GM12878 (cell line): ENCODE results near the gene AJM1.

Experiments used
- CREB1 ChIP-seq: IDR thresholded peaks from 2 replicates; pipeline ENCODE4 v1.6.1; 2012; ENCODE audit warnings: low read depth, mild to moderate bottlenecking, inconsistent platforms
- NR2C2 ChIP-seq: IDR thresholded peaks from 2 replicates; pipeline ENCODE4 v1.6.1; 2011; ENCODE audit warnings: borderline replicate concordance, low read depth; ENCODE audit not compliant: control insufficient read depth, insufficient read length
- POLR2AphosphoS5 ChIP-seq: IDR thresholded peaks from 2 replicates; pipeline ENCODE4 v1.6.1; 2011; ENCODE audit warnings: mild to moderate bottlenecking, low read length, inconsistent platforms
- RELA ChIP-seq: fragments of 450-650 bp; IDR thresholded peaks from 2 replicates; pipeline ENCODE4 v1.8.0; 2014; ENCODE audit warnings: borderline replicate concordance; ENCODE audit not compliant: partially characterized antibody
- TCF7 ChIP-seq: IDR thresholded peaks from 2 replicates; pipeline ENCODE4 v1.6.1; 2014; ENCODE audit warnings: antibody characterized with exemption, borderline replicate concordance
- TF ChIP-seq, protein P1 (sequence below), 3 experiments: IDR thresholded peaks in 2 of 3; conservative IDR thresholded peaks in 1 of 3; 2 replicates each; pipeline ENCODE4 v1.5.1; 2011; ENCODE audit warnings: low read depth in 3 of 3, low read length in 3 of 3, mild to moderate bottlenecking in 3 of 3, control low read depth in 2 of 3, moderate library complexity in 2 of 3, inconsistent platforms in 1 of 3, mixed read lengths in 1 of 3; ENCODE audit not compliant: control insufficient read depth in 2 of 3, insufficient read depth in 1 of 3; ENCODE audit errors: extremely low read depth in 1 of 3
- TF ChIP-seq, protein P2 (sequence below): fragments of 450-650 bp; IDR thresholded peaks from 2 replicates; pipeline ENCODE4 v1.6.1; 2017; ENCODE audit warnings: mild to moderate bottlenecking, moderate library complexity
- TF ChIP-seq, protein P3 (sequence below): fragments of 450-650 bp; IDR thresholded peaks from 2 replicates; pipeline ENCODE4 v1.6.1; 2017; ENCODE audit warnings: mild to moderate bottlenecking, moderate library complexity

DNA sequence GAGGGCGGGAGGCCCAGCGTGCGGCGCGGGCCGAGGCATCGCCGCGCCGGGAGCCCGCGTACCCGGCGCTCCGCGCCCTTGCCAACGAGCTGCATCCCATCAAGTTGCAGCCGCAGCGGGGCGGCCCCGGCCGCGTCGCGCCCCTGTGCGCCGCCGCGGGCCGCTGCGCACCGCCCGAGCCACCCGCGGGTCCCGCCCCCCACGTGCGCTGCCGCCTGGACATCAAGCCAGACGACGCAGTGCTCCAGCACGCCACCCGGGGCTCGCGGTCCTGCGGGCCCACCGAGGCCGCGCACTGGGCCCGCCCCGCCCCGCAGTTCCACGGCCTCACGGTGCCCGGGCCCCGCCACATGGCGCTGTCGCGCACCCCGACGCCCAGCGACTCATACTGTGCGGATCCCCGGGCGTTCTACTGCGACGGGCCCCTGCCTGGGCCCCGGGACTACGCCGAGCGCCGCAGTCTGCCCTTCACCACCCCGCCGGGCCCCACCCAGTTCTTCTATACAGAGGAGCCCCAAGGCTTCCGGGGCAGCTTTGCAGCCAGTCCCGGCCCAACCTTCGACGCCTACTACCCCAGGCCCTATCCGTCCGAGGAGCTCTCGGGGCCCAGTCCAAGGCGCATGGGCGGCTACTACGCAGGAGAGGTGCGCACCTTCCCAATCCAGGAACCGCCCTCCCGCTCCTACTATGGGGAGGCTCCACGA, 2.6 kb downstream of the AJM1 start:
- no peak for TF ChIP-seq TCF7
- TF ChIP-seq, protein P1, sequence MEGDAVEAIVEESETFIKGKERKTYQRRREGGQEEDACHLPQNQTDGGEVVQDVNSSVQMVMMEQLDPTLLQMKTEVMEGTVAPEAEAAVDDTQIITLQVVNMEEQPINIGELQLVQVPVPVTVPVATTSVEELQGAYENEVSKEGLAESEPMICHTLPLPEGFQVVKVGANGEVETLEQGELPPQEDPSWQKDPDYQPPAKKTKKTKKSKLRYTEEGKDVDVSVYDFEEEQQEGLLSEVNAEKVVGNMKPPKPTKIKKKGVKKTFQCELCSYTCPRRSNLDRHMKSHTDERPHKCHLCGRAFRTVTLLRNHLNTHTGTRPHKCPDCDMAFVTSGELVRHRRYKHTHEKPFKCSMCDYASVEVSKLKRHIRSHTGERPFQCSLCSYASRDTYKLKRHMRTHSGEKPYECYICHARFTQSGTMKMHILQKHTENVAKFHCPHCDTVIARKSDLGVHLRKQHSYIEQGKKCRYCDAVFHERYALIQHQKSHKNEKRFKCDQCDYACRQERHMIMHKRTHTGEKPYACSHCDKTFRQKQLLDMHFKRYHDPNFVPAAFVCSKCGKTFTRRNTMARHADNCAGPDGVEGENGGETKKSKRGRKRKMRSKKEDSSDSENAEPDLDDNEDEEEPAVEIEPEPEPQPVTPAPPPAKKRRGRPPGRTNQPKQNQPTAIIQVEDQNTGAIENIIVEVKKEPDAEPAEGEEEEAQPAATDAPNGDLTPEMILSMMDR (IDR thresholded peaks at IDR 0.05 in 2 of 3, conservative IDR thresholded peaks at IDR 0.05 in 1 of 3; ENCODE audit: control insufficient read depth in 2 of 3, extremely low read depth in 1 of 3, insufficient read depth in 1 of 3, low read depth in 3 of 3, low read length in 3 of 3) = no peak
- no peak for TF ChIP-seq POLR2AphosphoS5
- no peak for TF ChIP-seq CREB1
- TF ChIP-seq, protein P2, sequence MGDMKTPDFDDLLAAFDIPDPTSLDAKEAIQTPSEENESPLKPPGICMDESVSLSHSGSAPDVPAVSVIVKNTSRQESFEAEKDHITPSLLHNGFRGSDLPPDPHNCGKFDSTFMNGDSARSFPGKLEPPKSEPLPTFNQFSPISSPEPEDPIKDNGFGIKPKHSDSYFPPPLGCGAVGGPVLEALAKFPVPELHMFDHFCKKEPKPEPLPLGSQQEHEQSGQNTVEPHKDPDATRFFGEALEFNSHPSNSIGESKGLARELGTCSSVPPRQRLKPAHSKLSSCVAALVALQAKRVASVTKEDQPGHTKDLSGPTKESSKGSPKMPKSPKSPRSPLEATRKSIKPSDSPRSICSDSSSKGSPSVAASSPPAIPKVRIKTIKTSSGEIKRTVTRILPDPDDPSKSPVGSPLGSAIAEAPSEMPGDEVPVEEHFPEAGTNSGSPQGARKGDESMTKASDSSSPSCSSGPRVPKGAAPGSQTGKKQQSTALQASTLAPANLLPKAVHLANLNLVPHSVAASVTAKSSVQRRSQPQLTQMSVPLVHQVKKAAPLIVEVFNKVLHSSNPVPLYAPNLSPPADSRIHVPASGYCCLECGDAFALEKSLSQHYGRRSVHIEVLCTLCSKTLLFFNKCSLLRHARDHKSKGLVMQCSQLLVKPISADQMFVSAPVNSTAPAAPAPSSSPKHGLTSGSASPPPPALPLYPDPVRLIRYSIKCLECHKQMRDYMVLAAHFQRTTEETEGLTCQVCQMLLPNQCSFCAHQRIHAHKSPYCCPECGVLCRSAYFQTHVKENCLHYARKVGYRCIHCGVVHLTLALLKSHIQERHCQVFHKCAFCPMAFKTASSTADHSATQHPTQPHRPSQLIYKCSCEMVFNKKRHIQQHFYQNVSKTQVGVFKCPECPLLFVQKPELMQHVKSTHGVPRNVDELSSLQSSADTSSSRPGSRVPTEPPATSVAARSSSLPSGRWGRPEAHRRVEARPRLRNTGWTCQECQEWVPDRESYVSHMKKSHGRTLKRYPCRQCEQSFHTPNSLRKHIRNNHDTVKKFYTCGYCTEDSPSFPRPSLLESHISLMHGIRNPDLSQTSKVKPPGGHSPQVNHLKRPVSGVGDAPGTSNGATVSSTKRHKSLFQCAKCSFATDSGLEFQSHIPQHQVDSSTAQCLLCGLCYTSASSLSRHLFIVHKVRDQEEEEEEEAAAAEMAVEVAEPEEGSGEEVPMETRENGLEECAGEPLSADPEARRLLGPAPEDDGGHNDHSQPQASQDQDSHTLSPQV = no peak
- TF ChIP-seq NR2C2 = no peak
- no peak for TF ChIP-seq RELA
- TF ChIP-seq, protein P3, sequence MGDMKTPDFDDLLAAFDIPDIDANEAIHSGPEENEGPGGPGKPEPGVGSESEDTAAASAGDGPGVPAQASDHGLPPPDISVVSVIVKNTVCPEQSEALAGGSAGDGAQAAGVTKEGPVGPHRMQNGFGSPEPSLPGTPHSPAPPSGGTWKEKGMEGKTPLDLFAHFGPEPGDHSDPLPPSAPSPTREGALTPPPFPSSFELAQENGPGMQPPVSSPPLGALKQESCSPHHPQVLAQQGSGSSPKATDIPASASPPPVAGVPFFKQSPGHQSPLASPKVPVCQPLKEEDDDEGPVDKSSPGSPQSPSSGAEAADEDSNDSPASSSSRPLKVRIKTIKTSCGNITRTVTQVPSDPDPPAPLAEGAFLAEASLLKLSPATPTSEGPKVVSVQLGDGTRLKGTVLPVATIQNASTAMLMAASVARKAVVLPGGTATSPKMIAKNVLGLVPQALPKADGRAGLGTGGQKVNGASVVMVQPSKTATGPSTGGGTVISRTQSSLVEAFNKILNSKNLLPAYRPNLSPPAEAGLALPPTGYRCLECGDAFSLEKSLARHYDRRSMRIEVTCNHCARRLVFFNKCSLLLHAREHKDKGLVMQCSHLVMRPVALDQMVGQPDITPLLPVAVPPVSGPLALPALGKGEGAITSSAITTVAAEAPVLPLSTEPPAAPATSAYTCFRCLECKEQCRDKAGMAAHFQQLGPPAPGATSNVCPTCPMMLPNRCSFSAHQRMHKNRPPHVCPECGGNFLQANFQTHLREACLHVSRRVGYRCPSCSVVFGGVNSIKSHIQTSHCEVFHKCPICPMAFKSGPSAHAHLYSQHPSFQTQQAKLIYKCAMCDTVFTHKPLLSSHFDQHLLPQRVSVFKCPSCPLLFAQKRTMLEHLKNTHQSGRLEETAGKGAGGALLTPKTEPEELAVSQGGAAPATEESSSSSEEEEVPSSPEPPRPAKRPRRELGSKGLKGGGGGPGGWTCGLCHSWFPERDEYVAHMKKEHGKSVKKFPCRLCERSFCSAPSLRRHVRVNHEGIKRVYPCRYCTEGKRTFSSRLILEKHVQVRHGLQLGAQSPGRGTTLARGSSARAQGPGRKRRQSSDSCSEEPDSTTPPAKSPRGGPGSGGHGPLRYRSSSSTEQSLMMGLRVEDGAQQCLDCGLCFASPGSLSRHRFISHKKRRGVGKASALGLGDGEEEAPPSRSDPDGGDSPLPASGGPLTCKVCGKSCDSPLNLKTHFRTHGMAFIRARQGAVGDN = no peak
